Astrocyte of the spinal cord (primary cell): ENCODE data around the gene HMG20A.
A peak's percentile ranks its signal among the peaks of the same experiment; 100 is the strongest.

ENCODE experiments used
- DNase-seq: peaks from one replicate; pipeline ENCODE4 v3.0.0; 2011; ENCODE audit warnings: low read depth, low spot score
- H3K4me3 ChIP-seq: 2 replicates; pipeline ENCODE4 v1.5.1; 2011; ENCODE audit warnings: low read depth, mild to moderate bottlenecking, low read length, moderate library complexity
- CTCF ChIP-seq: IDR thresholded peaks from 2 replicates; pipeline ENCODE4 v1.5.1; 2012; ENCODE audit warnings: low read depth, mild to moderate bottlenecking, low read length, inconsistent platforms
- in situ Hi-C: cut with HindIII; loops from 2 replicates; pipeline ENCODE4 v1.10.0; 2017; ENCODE audit warnings: low sequenced_read_pairs

Gene HMG20A

GRCh38 chr15:77484994-77485393, 64.3 kb downstream of the HMG20A start:
- no peak for DNase-seq
- no peak overlapping the region for H3K4me3 ChIP-seq
- TF ChIP-seq CTCF = no peak
- in situ Hi-C loops = no loop called here

GRCh38 chr15:77486542-77487468, 66.1 kb downstream of the HMG20A start:
- no peak for TF ChIP-seq CTCF
- no peak overlapping the region for H3K4me3 ChIP-seq
- in situ Hi-C loops = no loop called here
- DNase-seq = no peak

- in situ Hi-C loops = no loop called here
- TF ChIP-seq CTCF = no peak
- no peak for DNase-seq
- H3K4me3 ChIP-seq = no peak overlapping the region
These were observed 66.8 kb downstream of the HMG20A start for GRCh38 chr15:77487469-77487842.

- in situ Hi-C loops = no loop called here
- no peak overlapping the region for H3K4me3 ChIP-seq
These were observed 67.2 kb downstream of the HMG20A start for GRCh38 chr15:77487888-77488287.

GRCh38 chr15:77489647-77490046, 69.0 kb downstream of the HMG20A start:
- in situ Hi-C loops = no loop called here
- DNase-seq = no peak
- no peak overlapping the region for H3K4me3 ChIP-seq
- TF ChIP-seq CTCF = no peak

More at GRCh38 chr15:77487888-77488287, 67.2 kb downstream of the HMG20A start:
- no peak for DNase-seq
- TF ChIP-seq CTCF = no peak

- DNase-seq = peak; percentile 35
- no peak for TF ChIP-seq CTCF
- in situ Hi-C loops = no loop called here
- no peak overlapping the region for H3K4me3 ChIP-seq
These were observed 72.7 kb downstream of the HMG20A start for GRCh38 chr15:77493324-77493907.
